ENCODE results near the gene SCN3B.

SCN3B gene

GRCh38 chr11:123594921-123595320 lies 59.5 kb downstream of the SCN3B start:
- no peak for DNase-seq

- no peak for DNase-seq
These were observed 60.1 kb downstream of the SCN3B start for GRCh38 chr11:123594188-123594901.

- no peak for DNase-seq
These were observed 60.9 kb downstream of the SCN3B start for GRCh38 chr11:123593570-123593969.

GRCh38 chr11:123590296-123590912 lies 64.0 kb downstream of the SCN3B start:
- no peak for DNase-seq

GRCh38 chr11:123588864-123589262 lies 65.6 kb downstream of the SCN3B start:
- DNase-seq: no peak

- no peak for DNase-seq
These were observed 66.1 kb downstream of the SCN3B start for GRCh38 chr11:123588117-123588863.

- no peak for DNase-seq
These were observed 66.9 kb downstream of the SCN3B start for GRCh38 chr11:123587559-123587958.

GRCh38 chr11:123587044-123587443 lies 67.4 kb downstream of the SCN3B start:
- DNase-seq: no peak

- no peak for DNase-seq
These were observed 67.9 kb downstream of the SCN3B start for GRCh38 chr11:123586568-123586967.

- no peak for DNase-seq
These were observed 68.7 kb downstream of the SCN3B start for GRCh38 chr11:123585706-123586105.

GRCh38 chr11:123585206-123585605 lies 69.2 kb downstream of the SCN3B start:
- DNase-seq: no peak

- DNase-seq: no peak
These were observed 69.7 kb downstream of the SCN3B start for GRCh38 chr11:123584737-123585136.

- no peak for DNase-seq
These were observed 70.2 kb downstream of the SCN3B start for GRCh38 chr11:123584186-123584585.

- DNase-seq: no peak
These were observed 71.4 kb downstream of the SCN3B start for GRCh38 chr11:123582992-123583504.

- DNase-seq: no peak
These were observed 72.6 kb downstream of the SCN3B start for GRCh38 chr11:123581651-123582399.

GRCh38 chr11:123580557-123581275 lies 73.7 kb downstream of the SCN3B start:
- no peak for DNase-seq

GRCh38 chr11:123580137-123580536 lies 74.3 kb downstream of the SCN3B start:
- no peak for DNase-seq

GRCh38 chr11:123579482-123579812 lies 75.0 kb downstream of the SCN3B start:
- DNase-seq: no peak

Data from NCI-H1694 treated with DMSO at 0.1 percent for 48 hours (cell line).